ENCODE measurements around the gene RASA2. TPM values are rescaled to one million over a fixed set of nuclear protein-coding genes. Genes with fewer than 3 reads are reported as not detected.

RASA2 gene
- polyA plus RNA-seq, 1 of the 3 experiments (the other 2 are of a cell fraction), result 2.4 TPM

GRCh38 chr3:141594357-141594756 is 107.5 kb downstream of the RASA2 start:
- Histone ChIP-seq H3K36me3 (replicated peaks in 1 of 2; ENCODE audit: control insufficient read depth in 1 of 2, insufficient read depth in 2 of 2, low read length in 1 of 2) (peaks cover 49 to 83% of the 10 kb centered on the region in 2 experiments), H3K4me3 (ENCODE audit: low read depth in 2 of 2, low read length in 1 of 2) (no peak overlapping the region), H3K9me2 (no peaks in the 10 kb centered on the region), H3K9ac (no peak overlapping the region), H2AFZ (ENCODE audit: low read depth) (no peak overlapping the region), H3K79me2 (ENCODE audit: insufficient read depth) (no peaks in the 10 kb centered on the region), H3K27ac (ENCODE audit: low read depth in 2 of 2, low read length in 1 of 2) (no peak overlapping the region), H3K4me2 (no peak overlapping the region), H3K27me3 (ENCODE audit: insufficient read depth) (no peaks in the 10 kb centered on the region), H3K4me1 (ENCODE audit: control insufficient read depth in 1 of 2, insufficient read depth in 2 of 2, low read depth in 1 of 2, low read length in 1 of 2) (no peaks in the 10 kb centered on the region), H3K9me3 (no peaks in the 10 kb centered on the region), H3F3A (replicated peaks; ENCODE audit: insufficient read depth) (no peaks in the 10 kb centered on the region), H4K20me1 (ENCODE audit: insufficient read depth) (no peaks in the 10 kb centered on the region)
- WGBS (ENCODE audit: low lambda C conversion rate), result 96% methylated on average over 2 of the region's 2 CpGs
- TF ChIP-seq MEF2A (IDR thresholded peaks at IDR 0.05; ENCODE audit: borderline replicate concordance, low read depth) (no peak), CHD2 (IDR thresholded peaks at IDR 0.05; ENCODE audit: low read length, partially characterized antibody) (no peak), GABPA (IDR thresholded peaks at IDR 0.05; ENCODE audit: low read depth) (no peak), PBX3 (IDR thresholded peaks at IDR 0.05) (no peak), YY1 (IDR thresholded peaks at IDR 0.05; ENCODE audit: low read depth) (no peak), GATA2 (CRISPR knock-in tag; IDR thresholded peaks at IDR 0.05) (no peak), FOXJ3 (CRISPR knock-in tag; IDR thresholded peaks at IDR 0.05) (no peak), JUND (IDR thresholded peaks at IDR 0.05) (no peak), SMC3 (IDR thresholded peaks at IDR 0.05; ENCODE audit: low read depth, low read length) (no peak)
- CTCF ChIA-PET, result interaction anchor here (0.8 to 1.7 kb wide), 3 partner anchors 20 to 134 kb away, joined by 3 to 5 read pairs (median 4); no protein-coding TSS in a partner anchor
- DNase-seq, result no peak
- POLR2A ChIA-PET, result no interaction called here

- POLR2A ChIA-PET, result no interaction called here
Measured at GRCh38 chr3:141597931-141598330, 111.1 kb downstream of the RASA2 start.

GRCh38 chr3:141600331-141600730 is 113.5 kb downstream of the RASA2 start:
- H3K9ac ChIP-seq, result no peak overlapping the region
- no peaks in the 10 kb centered on the region for H3K9me3 ChIP-seq
- 96% methylated on average over 10 of the region's 12 CpGs for WGBS (ENCODE audit: low lambda C conversion rate)
- CTCF ChIA-PET, result no interaction called here
- H3F3A ChIP-seq (replicated peaks; ENCODE audit: insufficient read depth), result no peaks in the 10 kb centered on the region
- no peaks in the 10 kb centered on the region for H3K9me2 ChIP-seq
- H3K4me1 ChIP-seq (ENCODE audit: control insufficient read depth in 1 of 2, insufficient read depth in 2 of 2, low read depth in 1 of 2, low read length in 1 of 2), result no peaks in the 10 kb centered on the region
- POLR2A ChIA-PET, result no interaction called here
- no peaks in the 10 kb centered on the region for H3K79me2 ChIP-seq (ENCODE audit: insufficient read depth)
- no peak for DNase-seq
- H4K20me1 ChIP-seq (ENCODE audit: insufficient read depth), result no peaks in the 10 kb centered on the region
- H3K4me3 ChIP-seq (ENCODE audit: low read depth in 2 of 2, low read length in 1 of 2), result no peak overlapping the region
- H2AFZ ChIP-seq (ENCODE audit: low read depth), result no peak overlapping the region
- H3K27ac ChIP-seq (ENCODE audit: low read depth in 2 of 2, low read length in 1 of 2), result no peak overlapping the region
- no peaks in the 10 kb centered on the region for H3K27me3 ChIP-seq (ENCODE audit: insufficient read depth)
- H3K4me2 ChIP-seq, result no peak overlapping the region
- H3K36me3 ChIP-seq (replicated peaks in 1 of 2; ENCODE audit: control insufficient read depth in 1 of 2, insufficient read depth in 2 of 2, low read length in 1 of 2), result peaks cover 23 to 59% of the 10 kb centered on the region in 2 experiments
- TF ChIP-seq REST (IDR thresholded peaks at IDR 0.05; ENCODE audit: low read depth, low read length) (no peak), NFIC (IDR thresholded peaks at IDR 0.05; ENCODE audit: borderline replicate concordance) (no peak), GABPA (IDR thresholded peaks at IDR 0.05; ENCODE audit: low read depth) (no peak), EP300 (IDR thresholded peaks at IDR 0.05; ENCODE audit: borderline replicate concordance in 1 of 2, low read depth in 1 of 2, low read length in 1 of 2) (no peak), FOSL2 (IDR thresholded peaks at IDR 0.05; ENCODE audit: borderline replicate concordance, low read depth) (no peak), RCOR1 (IDR thresholded peaks at IDR 0.05; ENCODE audit: low read length) (no peak), JUND (IDR thresholded peaks at IDR 0.05) (no peak), YY1 (IDR thresholded peaks at IDR 0.05; ENCODE audit: low read depth) (no peak), ZBTB33 (IDR thresholded peaks at IDR 0.05; ENCODE audit: borderline replicate concordance, low read depth) (no peak), SMC3 (IDR thresholded peaks at IDR 0.05; ENCODE audit: low read depth, low read length) (no peak), RFX5 (IDR thresholded peaks at IDR 0.05; ENCODE audit: low read length) (no peak)

More at GRCh38 chr3:141597931-141598330, 111.1 kb downstream of the RASA2 start:
- Histone ChIP-seq H3K4me3 (ENCODE audit: low read depth in 2 of 2, low read length in 1 of 2) (no peak overlapping the region), H3K27me3 (ENCODE audit: insufficient read depth) (no peaks in the 10 kb centered on the region), H3F3A (replicated peaks; ENCODE audit: insufficient read depth) (no peaks in the 10 kb centered on the region), H3K9me2 (no peaks in the 10 kb centered on the region), H2AFZ (ENCODE audit: low read depth) (no peak overlapping the region), H3K9me3 (no peaks in the 10 kb centered on the region), H3K4me1 (ENCODE audit: control insufficient read depth in 1 of 2, insufficient read depth in 2 of 2, low read depth in 1 of 2, low read length in 1 of 2) (no peaks in the 10 kb centered on the region), H3K79me2 (ENCODE audit: insufficient read depth) (no peaks in the 10 kb centered on the region), H3K36me3 (replicated peaks in 1 of 2; ENCODE audit: control insufficient read depth in 1 of 2, insufficient read depth in 2 of 2, low read length in 1 of 2) (peaks cover 39 to 76% of the 10 kb centered on the region in 2 experiments), H4K20me1 (ENCODE audit: insufficient read depth) (no peaks in the 10 kb centered on the region), H3K9ac (no peak overlapping the region), H3K27ac (ENCODE audit: low read depth in 2 of 2, low read length in 1 of 2) (no peak overlapping the region), H3K4me2 (no peak overlapping the region)
- TF ChIP-seq FOXJ3 (CRISPR knock-in tag; IDR thresholded peaks at IDR 0.05) (no peak), GABPA (IDR thresholded peaks at IDR 0.05; ENCODE audit: low read depth) (no peak)
- CTCF ChIA-PET, result interaction anchor here (1.7 kb wide), 1 partner anchor 138 kb away, joined by 6 read pairs; no protein-coding TSS in a partner anchor
- 96% methylated on average over 2 of the region's 2 CpGs for WGBS (ENCODE audit: low lambda C conversion rate)
- no peak for DNase-seq
